ENCODE data around the gene CPA5. TPM values are rescaled to one million over a fixed set of nuclear protein-coding genes. Genes with fewer than 3 reads are reported as not detected.

The CPA5 gene
- total and polyA plus RNA-seq, 2 of the 8 experiments (the other 6 are each of a cell fraction or from before 2014, with no cell fraction given), result 0.12 TPM; not detected in 1

DNA sequence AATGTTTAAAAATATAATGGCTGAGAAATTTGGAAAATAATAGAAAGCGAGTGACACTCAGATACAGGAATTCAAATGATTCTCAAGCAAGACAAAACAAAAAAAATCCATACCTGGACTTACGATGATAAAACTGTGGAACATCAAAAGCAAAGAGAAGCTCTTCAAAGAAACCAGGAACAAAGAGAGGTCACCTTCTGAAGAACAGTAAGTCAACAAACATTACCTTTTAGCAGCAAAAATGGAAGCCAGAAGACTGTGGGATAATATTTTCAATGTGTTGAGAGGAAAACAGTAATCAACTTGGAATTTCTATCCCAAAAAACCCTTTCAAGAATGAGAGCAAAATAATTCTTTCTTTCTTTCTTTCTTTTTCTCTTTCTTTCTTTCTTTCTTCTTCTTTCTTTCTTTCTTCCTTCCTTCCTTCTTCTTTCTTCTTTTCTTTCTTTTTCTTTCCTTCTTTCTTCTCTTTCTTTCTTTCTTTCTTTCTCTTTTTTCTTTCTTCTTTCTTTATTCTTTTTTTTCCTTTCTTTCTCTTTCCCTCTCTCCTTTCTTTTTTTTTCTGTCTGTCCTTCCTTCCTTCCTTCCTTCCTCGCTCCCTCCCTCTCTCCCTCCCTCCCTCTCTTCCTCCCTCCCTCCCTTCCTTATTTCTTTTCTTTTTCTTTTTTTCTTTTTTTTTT, 1.8 kb upstream of the CPA5 start:
- Histone ChIP-seq H3K14ac (ENCODE audit: insufficient read length) (no peak overlapping the region), H2BK5ac (ENCODE audit: low read depth, low read length) (no peak overlapping the region), H3K4ac (replicated peaks; ENCODE audit: insufficient read length, low read depth, low read length) (no peak overlapping the region), H3K4me3 (ENCODE audit: extremely low read depth in 1 of 4, insufficient read depth in 2 of 4, low read depth in 3 of 4, low read length in 4 of 4) (no peak overlapping the region), H2BK20ac (ENCODE audit: low read length) (no peak overlapping the region), H3K23me2 (ENCODE audit: low read depth, low read length) (no peaks in the 10 kb centered on the region), H2BK12ac (ENCODE audit: low read depth, low read length) (no peak overlapping the region), H3K4me2 (ENCODE audit: insufficient read depth in 1 of 2, low read depth in 2 of 2, low read length in 2 of 2) (no peak overlapping the region), H3K79me1 (ENCODE audit: low read depth, low read length) (no peaks in the 10 kb centered on the region), H4K20me1 (replicated peaks in 1 of 2; ENCODE audit: control insufficient read depth in 1 of 2, insufficient read depth in 2 of 2, low read length in 2 of 2) (no peaks in the 10 kb centered on the region), H3K9ac (replicated peaks in 1 of 4; ENCODE audit: extremely low read depth in 1 of 4, low read depth in 3 of 4, low read length in 3 of 4) (no peak overlapping the region), H3K23ac (ENCODE audit: insufficient read length) (no peak overlapping the region), H3K56ac (replicated peaks; ENCODE audit: insufficient read length, low read depth, low read length) (no peak overlapping the region), H4K5ac (ENCODE audit: insufficient read length, low read depth, low read length) (no peak overlapping the region), H3K27me3 (replicated peaks in 1 of 4; ENCODE audit: control insufficient read depth in 3 of 4, extremely low read depth in 1 of 4, insufficient read depth in 3 of 4, low read length in 3 of 4) (no peaks in the 10 kb centered on the region), H2BK120ac (replicated peaks; ENCODE audit: low read depth, low read length) (no peak overlapping the region), H2BK15ac (ENCODE audit: low read length) (no peak overlapping the region), H2AFZ (ENCODE audit: low read length) (no peak overlapping the region), H3K36me3 (ENCODE audit: control insufficient read depth in 2 of 4, insufficient read depth in 4 of 4, low read length in 3 of 4) (no peaks in the 10 kb centered on the region), H3K9me3 (ENCODE audit: insufficient read depth in 2 of 2, low read depth in 1 of 2, low read length in 1 of 2) (no peaks in the 10 kb centered on the region), H2AK5ac (ENCODE audit: low read depth, low read length) (no peak overlapping the region), H3K18ac (ENCODE audit: extremely low read depth, low read length) (no peak overlapping the region), H3K27ac (ENCODE audit: low read depth, low read length) (no peak overlapping the region), H3K79me2 (ENCODE audit: control insufficient read depth in 1 of 2, insufficient read depth in 2 of 2, low read length in 2 of 2) (no peaks in the 10 kb centered on the region), H3K4me1 (replicated peaks in 1 of 4; ENCODE audit: control insufficient read depth in 3 of 4, insufficient read depth in 4 of 4, low read length in 3 of 4) (peaks cover 2 to 12% (median 8%) of the 10 kb centered on the region in 4 experiments), H4K8ac (ENCODE audit: extremely low read depth, insufficient read depth, low read length) (no peak overlapping the region), H4K91ac (replicated peaks; ENCODE audit: insufficient read length, low read length) (no peak overlapping the region)
- ChIA-PET CTCF (ENCODE audit: partially characterized antibody) (interaction anchor here (1.0 kb wide), 1 partner anchor 134 kb away, joined by 3 read pairs; no protein-coding TSS in a partner anchor), POLR2A (ENCODE audit: partially characterized antibody) (interaction anchor here (0.7 kb wide), 1 partner anchor 513 kb away, joined by 3 read pairs; no protein-coding TSS in a partner anchor)
- DNase-seq (ENCODE audit: low read depth in 1 of 2, low spot score in 2 of 2), result no peak
- FAIRE-seq, result no peak
- WGBS, 2 experiments (ENCODE audit: extremely low coverage in 1 of 2, insufficient coverage in 1 of 2, insufficient read length in 1 of 2, insufficient replicate concordance in 2 of 2, low coverage in 1 of 2, low lambda C conversion rate in 2 of 2, missing lambda C conversion rate in 1 of 2), result 68% methylated on average over 3 of the region's 3 CpGs; no CpG with 5 or more reads in 1 of the 2 experiments
- no peak for TF ChIP-seq KDM4A (IDR thresholded peaks at IDR 0.05; ENCODE audit: low read depth, low read length, severe bottlenecking)
- TF ChIP-seq RXRA (IDR thresholded peaks at IDR 0.05; ENCODE audit: insufficient read depth, low read depth, low read length), result no peak
- no peak for TF ChIP-seq RFX5 (IDR thresholded peaks at IDR 0.05; ENCODE audit: borderline replicate concordance, low read depth, low read length)
- no peak for TF ChIP-seq GABPA (IDR thresholded peaks at IDR 0.05; ENCODE audit: borderline replicate concordance, insufficient read depth, low read length)

All from H1 (cell line).